Measurements from ENCODE around the gene RNASEL. TPM values are rescaled to one million over a fixed set of nuclear protein-coding genes. Genes with fewer than 3 reads are reported as not detected.
A peak's percentile ranks its signal among the peaks of the same experiment; 100 is the strongest.

Gene RNASEL
- total RNA-seq, 2 experiments from 2014 or later = 3.5 to 3.7 TPM

GRCh38 chr1:182602935-182603645 lies 14.0 kb upstream of the RNASEL start:
- no peaks in the 10 kb centered on the region for H3K9me3 ChIP-seq (ENCODE audit: control insufficient read depth in 1 of 2, insufficient read depth in 1 of 2, low read length in 2 of 2)
- ChIA-PET CTCF (interaction anchor here (1.2 to 15.9 kb wide), 2 partner anchors 59 to 184 kb away, joined by 4 to 370 read pairs; partner anchors contain the start of gene NPL), POLR2A (interaction anchor here (0.6 to 4.9 kb wide), 10 partner anchors 8 to 237 kb away, joined by 3 to 55 read pairs (median 4); partner anchors contain the start of gene RNASEL)
- no peaks in the 10 kb centered on the region for H3K4me1 Mint-ChIP-seq (ENCODE audit: low read depth)
- peak overlapping the region; percentile 58 for H3K4me3 ChIP-seq (ENCODE audit: low read length)
- intact Hi-C loops (cut with DNase I, micrococcal nuclease) = loop anchor here (1.0 to 10.0 kb wide), 4 partner anchors 13 to 1034 kb away; partner anchors contain the start of genes ARPC5 (in 1 of the 2) and SMG7 (in 1 of the 2)
- no peak overlapping the region for H3K27ac ChIP-seq (ENCODE audit: low read depth in 1 of 2, low read length in 2 of 2)
- H3K36me3 ChIP-seq (ENCODE audit: insufficient read depth, low read length) = peaks cover 13% of the 10 kb centered on the region
- no peaks in the 10 kb centered on the region for H3K36me3 Mint-ChIP-seq (ENCODE audit: low read depth)
- ATAC-seq (ENCODE audit: poor library complexity) (peak; percentile 33), DNase-seq (peak in 3 of 14 experiments; percentile 41 to 79 (median 66))
- no peak for TF ChIP-seq CTCF (IDR thresholded peaks at IDR 0.05)
- H3K27me3 ChIP-seq (ENCODE audit: control insufficient read depth in 1 of 2, insufficient read depth in 2 of 2, low read length in 2 of 2) = no peaks in the 10 kb centered on the region
- no peaks in the 10 kb centered on the region for H3K9me3 Mint-ChIP-seq
- H3K4me1 ChIP-seq (ENCODE audit: insufficient read depth, low read length) = peaks cover 36% of the 10 kb centered on the region
- no peak overlapping the region for H3K27ac Mint-ChIP-seq
- peaks cover 5% of the 10 kb centered on the region for H3K27me3 Mint-ChIP-seq
- peak overlapping the region; percentile 83 for H3K4me3 Mint-ChIP-seq

GRCh38 chr1:182601913-182602312 lies 12.9 kb upstream of the RNASEL start:
- Mint-ChIP-seq H3K27me3 (no peaks in the 10 kb centered on the region), H3K36me3 (ENCODE audit: low read depth) (no peaks in the 10 kb centered on the region), H3K9me3 (no peaks in the 10 kb centered on the region), H3K27ac (no peak overlapping the region), H3K4me3 (no peak overlapping the region), H3K4me1 (ENCODE audit: low read depth) (no peaks in the 10 kb centered on the region)
- POLR2A ChIA-PET = interaction anchor here (1.7 to 1.8 kb wide), 3 partner anchors 14 to 183 kb away, joined by 7 to 9 read pairs (median 8); no protein-coding TSS in a partner anchor
- intact Hi-C loops (cut with DNase I, micrococcal nuclease) = loop anchor here (1.0 to 10.0 kb wide), 4 partner anchors 182 to 1035 kb away; partner anchors contain the start of genes ARPC5 (in 1 of the 2) and SMG7 (in 1 of the 2)
- DNase-seq = peak in 1 of 14 experiments; percentile 20
- Histone ChIP-seq H3K27me3 (ENCODE audit: control insufficient read depth in 1 of 2, insufficient read depth in 2 of 2, low read length in 2 of 2) (no peaks in the 10 kb centered on the region), H3K27ac (ENCODE audit: low read depth in 1 of 2, low read length in 2 of 2) (peak overlapping the region in 1 of 2 donors; percentile 25), H3K36me3 (ENCODE audit: insufficient read depth, low read length) (peaks cover 13% of the 10 kb centered on the region), H3K9me3 (ENCODE audit: control insufficient read depth in 1 of 2, insufficient read depth in 1 of 2, low read length in 2 of 2) (no peaks in the 10 kb centered on the region), H3K4me1 (ENCODE audit: insufficient read depth, low read length) (peaks cover 36% of the 10 kb centered on the region), H3K4me3 (ENCODE audit: low read length) (no peak overlapping the region)
- TF ChIP-seq CTCF (IDR thresholded peaks at IDR 0.05) = no peak
- CTCF ChIA-PET = interaction anchor here (0.6 to 15.9 kb wide), 15 partner anchors 9 to 354 kb away, joined by 3 to 370 read pairs (median 5); partner anchors contain the start of genes NPL and RNASEL
- no peak for ATAC-seq (ENCODE audit: poor library complexity)

GRCh38 chr1:182601416-182601786 lies 12.3 kb upstream of the RNASEL start:
- POLR2A ChIA-PET = interaction anchor here (1.0 to 1.8 kb wide), 5 partner anchors 13 to 206 kb away, joined by 3 to 9 read pairs (median 7); no protein-coding TSS in a partner anchor

More at GRCh38 chr1:182601416-182601786, 12.3 kb upstream of the RNASEL start:
- Histone ChIP-seq H3K4me3 (ENCODE audit: low read length) (no peak overlapping the region), H3K36me3 (ENCODE audit: insufficient read depth, low read length) (peaks cover 13% of the 10 kb centered on the region), H3K27ac (ENCODE audit: low read depth in 1 of 2, low read length in 2 of 2) (no peak overlapping the region), H3K9me3 (ENCODE audit: control insufficient read depth in 1 of 2, insufficient read depth in 1 of 2, low read length in 2 of 2) (no peaks in the 10 kb centered on the region), H3K4me1 (ENCODE audit: insufficient read depth, low read length) (peaks cover 36% of the 10 kb centered on the region), H3K27me3 (ENCODE audit: control insufficient read depth in 1 of 2, insufficient read depth in 2 of 2, low read length in 2 of 2) (no peaks in the 10 kb centered on the region)
- H3K4me3 Mint-ChIP-seq = no peak overlapping the region
- TF ChIP-seq CTCF (IDR thresholded peaks at IDR 0.05) = peak; percentile 87
- intact Hi-C loops (cut with DNase I, micrococcal nuclease) = loop anchor here (1.0 to 10.0 kb wide), 4 partner anchors 183 to 1036 kb away; partner anchors contain the start of genes ARPC5 (in 1 of the 2) and SMG7 (in 1 of the 2)
- peak; percentile 22 for ATAC-seq (ENCODE audit: poor library complexity)
- peak; percentile 38 to 89 (median 56) for DNase-seq
- H3K4me1 Mint-ChIP-seq (ENCODE audit: low read depth) = no peaks in the 10 kb centered on the region
- H3K27me3 Mint-ChIP-seq = no peaks in the 10 kb centered on the region
- no peak overlapping the region for H3K27ac Mint-ChIP-seq
- CTCF ChIA-PET = interaction anchor here (0.6 to 15.9 kb wide), 14 partner anchors 10 to 186 kb away, joined by 3 to 370 read pairs (median 6); partner anchors contain the start of genes NPL and RNASEL
- no peaks in the 10 kb centered on the region for H3K9me3 Mint-ChIP-seq
- H3K36me3 Mint-ChIP-seq (ENCODE audit: low read depth) = no peaks in the 10 kb centered on the region

Data from CD4-positive, alpha-beta T cell (primary cell).